HG03135 (cell line): ENCODE measurements around the gene VAV2.
"Not testable (repeated sequence)": the region's sequence is repeated elsewhere in the genome, so short reads cannot be mapped to it uniquely, and the experiment has no call there.

Source experiments
- ATAC-seq: cut with Tn5 transposase; IDR thresholded peaks from one replicate; pipeline ENCODE4 v1.9.1; 2021; ENCODE audit warnings: mild to moderate bottlenecking, moderate library complexity; ENCODE audit not compliant: unreplicated experiment

The VAV2 gene

DNA sequence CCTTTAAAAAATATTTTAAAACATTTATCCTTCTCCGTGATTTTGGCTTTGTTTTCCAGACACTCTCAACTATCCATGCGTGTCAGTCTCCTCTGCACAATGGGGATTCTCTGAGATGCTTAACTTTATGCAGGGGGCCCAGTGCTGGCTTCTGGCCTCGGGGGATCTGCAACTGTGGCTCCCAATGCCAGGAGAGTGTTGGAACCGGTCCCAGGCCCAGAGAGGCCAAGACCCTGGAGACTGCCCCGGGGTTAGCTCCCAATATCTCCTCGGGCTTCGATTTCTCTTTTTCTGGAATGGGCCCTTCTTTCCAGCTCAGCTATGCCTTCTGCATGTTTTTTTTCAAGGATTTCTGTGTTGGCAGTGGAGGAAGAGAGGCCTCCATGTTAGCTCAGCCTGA is 233.9 kb downstream of the VAV2 start:
- no peak for ATAC-seq

DNA sequence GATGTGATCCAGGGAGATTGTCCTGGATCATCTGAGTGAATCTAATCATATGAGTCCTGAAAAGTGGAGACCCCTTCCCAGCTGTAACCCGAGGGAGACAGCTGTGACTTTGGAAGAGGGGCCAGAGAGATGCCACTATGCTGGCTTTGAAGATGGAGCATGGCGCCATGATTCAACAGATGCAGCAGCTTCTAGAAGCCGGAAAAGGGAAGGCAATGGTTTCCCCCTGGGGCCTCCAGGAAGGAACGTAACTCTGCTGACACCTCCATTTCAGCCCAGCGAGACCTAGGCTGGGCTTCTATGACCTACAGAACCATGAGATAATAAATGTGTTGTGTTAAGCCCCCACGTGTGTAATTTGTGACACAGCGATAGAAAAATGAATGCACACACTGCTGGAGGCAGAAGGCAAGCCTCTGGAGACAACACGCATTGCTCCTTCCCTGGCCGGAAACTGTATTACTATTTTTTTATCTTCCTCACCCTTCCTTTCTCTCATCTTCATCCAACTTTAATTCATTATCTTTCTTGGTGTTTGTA is 237.4 kb downstream of the VAV2 start:
- no peak for ATAC-seq

- ATAC-seq: no peak
Measured at GRCh38 chr9:133754187-133754586, 237.9 kb downstream of the VAV2 start.

GRCh38 chr9:133752739-133753446 is 239.2 kb downstream of the VAV2 start:
- no peak for ATAC-seq

- ATAC-seq: no peak
Measured at GRCh38 chr9:133750982-133751649, 241.0 kb downstream of the VAV2 start.

- ATAC-seq: no peak
Measured at GRCh38 chr9:133747309-133747708, 244.8 kb downstream of the VAV2 start.

DNA sequence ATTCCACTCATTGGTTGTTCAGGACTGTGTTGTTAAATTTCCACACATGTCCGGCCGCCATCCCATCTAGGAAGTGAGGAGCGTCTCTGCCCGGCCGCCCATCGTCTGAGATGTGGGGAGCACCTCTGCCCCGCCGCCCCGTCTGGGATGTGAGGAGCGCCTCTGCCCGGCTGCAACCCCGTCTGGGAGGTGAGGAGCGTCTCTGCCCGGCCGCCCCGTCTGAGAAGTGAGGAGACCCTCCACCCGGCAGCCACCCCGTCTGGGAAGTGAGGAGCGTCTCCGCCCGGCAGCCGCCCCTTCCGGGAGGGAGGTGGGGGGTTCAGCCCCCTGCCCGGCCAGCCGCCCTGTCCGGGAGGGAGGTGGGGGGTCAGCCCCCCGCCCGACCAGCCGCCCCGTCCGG is 247.6 kb downstream of the VAV2 start:
- ATAC-seq: not testable (repeated sequence)

- no peak for ATAC-seq
Measured at GRCh38 chr9:133742849-133743444, 249.2 kb downstream of the VAV2 start.

DNA sequence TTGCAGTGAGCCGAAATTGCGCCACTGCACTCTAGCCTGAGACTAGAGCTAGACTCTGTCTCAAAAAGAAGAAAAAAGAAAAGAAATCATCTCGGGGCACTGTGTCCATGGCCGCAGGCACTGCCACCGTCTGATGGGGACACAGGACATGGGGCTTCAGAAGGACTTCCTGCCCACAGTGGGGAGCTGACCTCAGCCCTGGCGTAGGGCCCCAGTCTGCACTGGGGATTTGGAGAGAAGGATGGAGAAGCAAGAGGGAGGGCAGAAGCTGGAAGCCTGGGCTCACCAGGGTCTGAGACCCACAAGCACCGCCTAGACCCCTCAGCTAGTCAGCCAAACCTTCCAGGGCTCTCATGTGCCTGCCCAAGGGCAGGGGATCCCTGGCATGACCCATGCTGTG is 249.9 kb downstream of the VAV2 start:
- ATAC-seq: no peak

GRCh38 chr9:133741716-133742115 is 250.4 kb downstream of the VAV2 start:
- no peak for ATAC-seq

- ATAC-seq: no peak
Measured at GRCh38 chr9:133740911-133741310, 251.2 kb downstream of the VAV2 start.

GRCh38 chr9:133739408-133740280 is 252.5 kb downstream of the VAV2 start:
- no peak for ATAC-seq

DNA sequence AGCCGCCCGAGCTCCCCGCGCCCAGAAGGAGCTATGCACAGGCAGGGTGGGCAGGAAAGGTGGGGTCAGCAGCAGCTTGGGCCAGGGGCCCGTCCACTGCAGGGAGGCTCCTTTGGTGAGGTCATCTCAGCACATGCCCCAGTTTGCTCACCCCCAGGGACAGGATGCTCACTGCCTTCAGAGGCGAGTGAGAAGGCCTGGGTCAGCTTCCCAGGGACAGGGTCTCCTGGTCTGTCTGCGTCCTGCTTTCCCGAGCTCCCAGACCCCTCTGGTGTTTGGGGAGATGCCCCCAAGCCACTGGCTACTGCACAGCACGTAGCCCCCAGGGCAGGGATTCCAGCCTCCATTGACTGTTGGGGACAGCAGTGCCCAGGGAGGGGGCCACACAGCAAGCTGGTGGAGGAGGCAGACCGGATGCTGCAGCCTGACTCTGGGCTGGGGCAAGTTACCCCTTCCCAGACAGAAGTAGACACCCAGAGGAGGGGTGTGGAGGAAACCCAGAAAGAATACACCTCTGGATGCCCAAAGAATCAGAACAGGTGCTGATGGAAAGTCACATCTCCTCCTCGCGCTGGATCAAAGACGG is 253.4 kb downstream of the VAV2 start:
- no peak for ATAC-seq

DNA sequence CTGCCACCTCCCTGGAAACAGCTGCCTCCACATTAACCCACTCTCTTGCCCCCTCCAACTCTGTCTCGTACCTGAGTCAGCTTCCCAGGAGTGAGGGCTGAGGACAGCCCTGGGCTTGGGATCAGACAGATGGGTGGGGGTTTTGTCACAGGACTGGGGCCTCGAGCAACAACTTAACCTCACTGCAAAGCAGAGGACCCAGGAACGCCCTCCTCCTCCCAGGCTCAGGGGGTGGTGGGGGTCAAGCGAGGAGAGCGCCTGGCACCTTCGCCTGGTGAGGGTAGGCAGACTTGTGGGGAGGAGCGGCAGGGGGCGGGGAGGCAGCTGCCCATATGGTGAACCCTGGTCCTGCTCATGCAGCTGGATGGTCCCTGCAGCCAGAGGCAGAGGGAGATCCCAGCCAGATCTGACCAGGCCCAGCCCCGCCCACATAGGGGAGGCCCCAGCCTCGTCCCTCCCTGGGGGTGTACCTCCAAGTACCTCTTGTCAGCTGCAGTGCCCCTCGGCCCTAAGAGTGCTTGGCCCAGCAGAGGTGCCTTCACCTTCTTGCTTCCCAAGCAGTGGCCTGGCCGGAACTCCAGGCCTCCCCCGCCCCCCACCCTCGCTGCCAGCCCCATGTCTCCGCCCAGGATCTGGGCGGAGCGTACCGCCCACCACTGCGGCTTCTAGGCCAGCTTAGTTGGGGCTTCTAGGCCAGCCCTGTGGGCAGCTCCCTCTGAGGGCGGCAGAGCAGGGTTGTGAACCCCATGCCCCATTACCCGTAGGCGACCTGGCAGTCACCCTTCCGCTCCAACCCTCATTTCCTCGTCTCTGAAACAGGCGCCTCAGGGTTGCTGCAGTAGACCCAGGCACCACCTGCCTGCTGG is 254.1 kb downstream of the VAV2 start, which contains the start of gene SARDH:
SARDH (minus strand) TSS at position 579 of the 866 bp plus-strand sequence. CDS start 4,179 bp downstream, outside the sequence.
- no peak for ATAC-seq

- no peak for ATAC-seq
Measured at GRCh38 chr9:133737071-133737773, 254.9 kb downstream of the VAV2 start.

DNA sequence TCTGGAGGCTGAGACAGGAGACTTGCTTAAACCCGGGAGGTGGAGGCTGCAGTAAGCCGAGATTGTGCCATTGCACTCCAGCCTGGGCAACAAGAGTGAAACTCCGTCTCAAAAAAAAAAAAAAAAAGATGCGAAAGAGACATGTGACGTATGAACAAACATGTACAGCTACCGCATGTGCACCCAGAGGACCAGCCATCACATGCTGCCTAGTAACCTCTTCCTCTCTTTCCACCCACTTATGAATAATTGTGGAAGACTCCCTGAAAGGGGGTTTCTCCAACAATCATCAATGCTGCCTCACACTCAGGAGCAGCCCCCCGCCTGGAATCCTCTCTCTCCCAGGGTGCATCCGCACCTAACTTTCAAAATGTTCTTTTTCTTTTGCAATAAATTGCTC is 256.2 kb downstream of the VAV2 start:
- ATAC-seq: no peak

- no peak for ATAC-seq
Measured at GRCh38 chr9:133735415-133735775, 256.7 kb downstream of the VAV2 start.

DNA sequence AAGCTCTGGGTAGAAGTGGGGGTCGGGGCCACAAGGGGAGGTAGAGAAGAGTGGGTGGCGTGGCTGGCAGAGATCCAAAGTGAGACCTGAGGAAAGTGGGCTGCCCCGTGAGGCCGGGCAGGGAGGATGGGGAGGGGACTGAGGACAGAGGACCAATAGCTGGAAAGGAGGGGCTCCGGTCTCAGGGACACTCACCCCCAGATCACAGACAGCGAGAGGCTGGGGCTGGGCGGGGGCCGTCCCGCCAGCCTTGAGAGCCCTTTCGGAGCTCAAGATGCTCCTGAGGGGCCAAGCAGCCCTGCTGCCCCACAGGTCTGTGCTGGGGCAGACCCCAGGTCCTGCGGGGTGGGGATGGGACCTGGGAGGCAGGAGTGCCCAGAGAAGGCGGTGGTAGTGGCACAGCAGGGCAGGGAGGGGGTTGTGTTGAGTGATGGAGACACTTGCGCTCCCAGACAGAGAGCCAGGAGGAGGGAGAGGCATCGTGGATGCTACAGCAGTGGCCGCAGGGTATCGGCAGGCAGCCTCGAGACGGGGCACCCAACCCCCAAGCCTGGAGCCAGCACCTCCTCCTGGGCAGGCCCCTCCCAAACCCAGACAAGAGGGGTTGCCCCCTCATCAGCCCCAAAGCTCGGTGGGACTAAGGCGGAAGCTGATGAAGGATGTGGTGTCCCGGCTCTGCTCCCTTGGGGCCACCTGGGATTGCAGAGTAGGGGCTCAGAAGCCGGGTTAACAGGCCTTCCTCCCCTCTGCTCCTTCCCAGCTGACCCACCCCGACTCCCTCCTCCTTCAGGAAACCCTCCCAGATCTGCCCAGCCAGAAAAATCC is 257.3 kb downstream of the VAV2 start:
- ATAC-seq: no peak
